K562 (cell line): Measurements from ENCODE around the gene RHO.

ENCODE experiments used
- CBFB ChIP-seq: sonication (generic); formaldehyde crosslinking; IDR thresholded peaks from 2 replicates; pipeline ENCODE4 v1.4.0; 2020; ENCODE audit warnings: mild to moderate bottlenecking, missing genetic modification reagents
- CTCF ChIP-seq, 3 experiments: IDR thresholded peaks in 2 of 3; conservative IDR thresholded peaks in 1 of 3; 2 replicates each; pipeline ENCODE4 v1.5.1; 2011 to 2012; ENCODE audit warnings: low read length in 3 of 3, mild to moderate bottlenecking in 3 of 3, control low read depth in 2 of 3, improper control_type of control experiment in 1 of 3, inconsistent platforms in 1 of 3, low read depth in 1 of 3, mixed read lengths in 1 of 3, moderate library complexity in 1 of 3; ENCODE audit not compliant: insufficient read depth in 2 of 3
- MTA1 ChIP-seq: fragments of 450-650 bp; IDR thresholded peaks from 2 replicates; pipeline ENCODE4 v1.6.1; 2017; ENCODE audit warnings: borderline replicate concordance
- POLR2A ChIP-seq: fragments of 450-650 bp; conservative IDR thresholded peaks from 2 replicates; pipeline ENCODE4 v1.6.1; 2016
- ZNF133 ChIP-seq: fragments of 250-450 bp; sonication (Bioruptor Pico); IDR thresholded peaks from 2 replicates; pipeline ENCODE4 v1.4.0; 2020; ENCODE audit warnings: mild to moderate bottlenecking
- ZNF174 ChIP-seq: fragments of 250-450 bp; sonication (Bioruptor Pico); IDR thresholded peaks from 2 replicates; pipeline ENCODE4 v1.4.0; 2020; ENCODE audit warnings: mild to moderate bottlenecking

- TF ChIP-seq CTCF (IDR thresholded peaks at IDR 0.05 in 2 of 3, conservative IDR thresholded peaks at IDR 0.05 in 1 of 3; ENCODE audit: insufficient read depth in 2 of 3, low read depth in 1 of 3, low read length in 3 of 3) (no peak), ZNF174 (CRISPR knock-in tag) (no peak), ZNF133 (CRISPR knock-in tag) (no peak), CBFB (CRISPR knock-in tag) (no peak), MTA1 (no peak), POLR2A (no peak)
Observed at GRCh38 chr3:129565902-129566301, 37.5 kb downstream of the RHO start.
